Esophagus squamous epithelium (tissue), 5 donors: Measurements from ENCODE around the gene TSPAN14. TPM values are rescaled to one million over a fixed set of nuclear protein-coding genes. Genes with fewer than 3 reads are reported as not detected.
"Not testable (repeated sequence)": the region's sequence is repeated elsewhere in the genome, so short reads cannot be mapped to it uniquely, and the experiment has no call there.

Source experiments
- DNase-seq: peaks from one replicate; lab custom pipeline; 2025; lab: John Stamatoyannopoulos, UW
- H3K27ac ChIP-seq, 4 donors: fragments of 200-600 bp; sonication (generic); one replicate each; pipeline ENCODE4 v1.5.1; 2016 to 2019; ENCODE audit warnings: mild to moderate bottlenecking in 1 of 4
- H3K27me3 ChIP-seq, 4 donors: fragments of 200-600 bp; sonication (generic); 1 replicate in 3 of 4; 2 replicates in 1 of 4; pipeline versions ENCODE4 v1.5.1 to v1.6.0; 2017 to 2021; ENCODE audit warnings: antibody characterized with exemption in 1 of 4
- H3K36me3 ChIP-seq, 3 donors: fragments of 200-600 bp; sonication (generic); one replicate each; pipeline ENCODE4 v1.5.1; 2016 to 2019
- H3K4me1 ChIP-seq, 3 donors: fragments of 200-600 bp; sonication (generic); one replicate each; pipeline ENCODE4 v1.5.1; 2017 to 2019
- H3K4me3 ChIP-seq, 4 donors: fragments of 200-600 bp; sonication (generic); 1 replicate in 3 of 4; 2 replicates in 1 of 4; pipeline ENCODE4 v1.5.1; 2016 to 2019; ENCODE audit warnings: mild to moderate bottlenecking in 2 of 4, moderate library complexity in 1 of 4
- H3K9me3 ChIP-seq, 3 donors: fragments of 200-600 bp; sonication (generic); one replicate each; pipeline ENCODE4 v1.5.1; 2016 to 2019
- POLR2A ChIP-seq, 4 donors: fragments of 450-650 bp; IDR thresholded peaks; one replicate each; pipeline ENCODE4 v1.6.1; 2017; ENCODE audit warnings: antibody characterized with exemption in 4 of 4, mild to moderate bottlenecking in 4 of 4, moderate library complexity in 3 of 4
- WGBS, 2 donors: methylation state at CpG; one replicate each; pipeline ENCODE4 v1.1.5; 2018; 5-methylcytosine and 5-hydroxymethylcytosine counted together
- intact Hi-C: fragments of 100-400 bp; cut with DNase I; formaldehyde crosslinking; loops from one replicate; pipeline ENCODE4 v1.15.0; 2022
- total RNA-seq, 4 donors: library from RNA; depleted of rRNA; stranded (reverse); fragments of >200 nt; gene quantifications; one replicate each; pipeline ENCODE4 v1.1.0, GENCODE V29; 2016
- TF ChIP-seq, protein P1 (sequence below), 6 experiments: fragments of 450-650 bp in 4 of 6; fragments of 200-600 bp in 2 of 6; sonication (generic) in 2 of 6; IDR thresholded peaks; one replicate each; pipeline ENCODE4 v1.5.1; 2016 to 2019; ENCODE audit warnings: antibody characterized with exemption in 6 of 6, mild to moderate bottlenecking in 4 of 6, moderate library complexity in 4 of 6
- donor health status: DM: yes; HTN: yes; CAD: no.

The TSPAN14 gene
- total RNA-seq, 4 donors from 2014 or later, result 66.4 to 118 (median 89.8) TPM

DNA sequence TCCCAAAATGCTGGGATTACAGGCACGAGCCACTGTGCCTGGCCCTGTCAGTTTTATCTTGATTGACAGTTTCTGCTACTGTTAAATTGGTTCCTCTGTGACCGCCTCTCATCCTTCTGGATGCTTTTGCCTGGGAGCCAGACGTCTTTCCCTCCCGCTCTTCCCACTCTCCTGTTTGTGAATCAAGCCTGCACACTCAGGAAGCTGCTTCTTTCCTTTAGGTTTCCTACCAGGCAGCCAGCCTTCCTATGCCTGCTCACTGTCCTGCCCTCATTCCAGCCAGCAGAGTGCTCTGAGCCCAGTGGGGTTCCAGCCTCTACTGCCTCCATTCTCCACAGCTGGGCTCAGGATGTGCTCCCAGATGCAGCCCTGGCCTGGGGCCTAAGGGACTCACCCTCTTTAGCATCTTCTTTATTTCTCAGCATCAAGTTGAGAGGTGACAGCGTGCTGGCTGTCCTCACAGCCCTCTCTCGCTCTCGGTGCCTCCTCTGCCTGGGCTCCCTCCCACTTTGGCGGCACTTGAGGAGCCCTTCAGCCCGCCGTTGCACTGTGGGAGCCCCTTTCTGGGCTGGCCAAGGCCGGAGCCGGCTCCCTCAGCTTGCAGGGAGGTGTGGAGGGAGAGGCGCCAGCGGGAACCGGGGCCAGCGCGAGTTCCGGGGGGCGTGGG, 88.7 kb downstream of the TSPAN14 start:
- no peak for DNase-seq
- no peak overlapping the region for H3K27ac ChIP-seq
- H3K4me3 ChIP-seq, result no peak overlapping the region
- 85 to 88% methylated on average over 4 to 5 of the region's 19 CpGs for WGBS, 2 donors
- H3K36me3 ChIP-seq, result no peaks in the 10 kb centered on the region
- TF ChIP-seq POLR2A (IDR thresholded peaks at IDR 0.05), result no peak
- TF ChIP-seq, protein P1, sequence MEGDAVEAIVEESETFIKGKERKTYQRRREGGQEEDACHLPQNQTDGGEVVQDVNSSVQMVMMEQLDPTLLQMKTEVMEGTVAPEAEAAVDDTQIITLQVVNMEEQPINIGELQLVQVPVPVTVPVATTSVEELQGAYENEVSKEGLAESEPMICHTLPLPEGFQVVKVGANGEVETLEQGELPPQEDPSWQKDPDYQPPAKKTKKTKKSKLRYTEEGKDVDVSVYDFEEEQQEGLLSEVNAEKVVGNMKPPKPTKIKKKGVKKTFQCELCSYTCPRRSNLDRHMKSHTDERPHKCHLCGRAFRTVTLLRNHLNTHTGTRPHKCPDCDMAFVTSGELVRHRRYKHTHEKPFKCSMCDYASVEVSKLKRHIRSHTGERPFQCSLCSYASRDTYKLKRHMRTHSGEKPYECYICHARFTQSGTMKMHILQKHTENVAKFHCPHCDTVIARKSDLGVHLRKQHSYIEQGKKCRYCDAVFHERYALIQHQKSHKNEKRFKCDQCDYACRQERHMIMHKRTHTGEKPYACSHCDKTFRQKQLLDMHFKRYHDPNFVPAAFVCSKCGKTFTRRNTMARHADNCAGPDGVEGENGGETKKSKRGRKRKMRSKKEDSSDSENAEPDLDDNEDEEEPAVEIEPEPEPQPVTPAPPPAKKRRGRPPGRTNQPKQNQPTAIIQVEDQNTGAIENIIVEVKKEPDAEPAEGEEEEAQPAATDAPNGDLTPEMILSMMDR (IDR thresholded peaks at IDR 0.05), result no peak
- no peaks in the 10 kb centered on the region for H3K9me3 ChIP-seq
- peaks cover 0 to 30% (median 16%) of the 10 kb centered on the region in 3 donors for H3K4me1 ChIP-seq
- intact Hi-C loops, result no loop called here
- H3K27me3 ChIP-seq, result peaks cover 0 to 8% (median 0%) of the 10 kb centered on the region in 4 donors

DNA sequence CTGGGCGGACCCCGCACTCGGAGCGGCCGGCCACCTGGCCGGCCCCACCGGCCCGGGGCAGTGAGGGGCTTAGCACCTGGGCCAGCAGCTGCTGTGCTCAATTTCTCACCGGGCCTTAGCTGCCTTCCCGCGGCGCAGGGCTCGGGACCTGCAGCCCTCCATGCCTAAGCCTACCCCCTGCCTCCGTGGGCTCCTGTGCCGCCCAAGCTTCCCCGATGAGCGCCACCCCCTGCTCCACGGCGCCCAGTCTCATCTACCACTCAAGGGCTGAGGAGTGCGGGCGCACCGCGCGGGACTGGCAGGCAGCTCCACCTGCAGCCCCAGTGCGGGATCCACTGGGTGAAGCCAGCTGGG, 89.2 kb downstream of the TSPAN14 start:
- peaks cover 0 to 30% (median 16%) of the 10 kb centered on the region in 3 donors for H3K4me1 ChIP-seq
- DNase-seq, H3K4me3 ChIP-seq, H3K9me3 ChIP-seq, H3K36me3 ChIP-seq, H3K27me3 ChIP-seq, intact Hi-C loops, H3K27ac ChIP-seq: not testable (repeated sequence)
- WGBS, 2 donors, result 96 to 100% methylated on average over 2 to 5 of the region's 25 CpGs

DNA sequence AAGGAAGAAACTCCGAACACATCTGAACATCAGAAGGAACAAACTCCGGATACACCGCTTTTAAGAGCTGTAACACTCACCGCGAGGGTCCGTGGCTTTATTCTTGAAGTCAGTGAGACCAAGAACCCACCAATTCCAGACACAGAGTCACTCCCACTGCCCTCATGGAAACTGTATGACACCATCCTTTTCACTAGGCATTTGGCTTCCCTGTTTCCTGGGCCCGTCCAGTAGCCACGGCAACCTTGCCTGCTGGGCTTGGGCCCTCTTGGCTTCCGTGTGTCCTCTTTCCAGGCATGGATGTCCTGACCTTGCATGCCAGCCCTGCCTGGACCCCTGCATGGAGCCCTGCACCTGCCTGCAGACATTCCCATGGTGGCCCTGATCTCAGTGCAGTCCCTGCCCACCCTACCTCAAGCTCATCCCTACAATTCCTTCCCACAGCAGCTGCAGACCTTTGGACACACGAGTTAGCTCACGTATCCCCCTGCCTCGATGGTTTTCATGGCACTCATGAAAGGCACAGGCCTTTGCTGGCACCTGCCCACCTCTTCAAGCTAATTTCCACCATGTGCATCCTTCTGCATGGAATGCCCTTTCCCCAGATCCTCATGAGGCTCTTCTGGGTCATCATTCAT, 90.3 kb downstream of the TSPAN14 start:
- DNase-seq, result no peak
- 69 to 90% methylated on average over 9 to 12 of the region's 12 CpGs for WGBS, 2 donors
- H3K27me3 ChIP-seq, result peaks cover 0 to 10% (median 0%) of the 10 kb centered on the region in 4 donors
- no peaks in the 10 kb centered on the region for H3K36me3 ChIP-seq
- intact Hi-C loops, result no loop called here
- peaks cover 0 to 26% (median 13%) of the 10 kb centered on the region in 3 donors for H3K4me1 ChIP-seq
- no peak overlapping the region for H3K4me3 ChIP-seq
- TF ChIP-seq, protein P1 (IDR thresholded peaks at IDR 0.05), result no peak
- no peak for TF ChIP-seq POLR2A (IDR thresholded peaks at IDR 0.05)
- H3K9me3 ChIP-seq, result no peaks in the 10 kb centered on the region
- no peak overlapping the region for H3K27ac ChIP-seq

DNA sequence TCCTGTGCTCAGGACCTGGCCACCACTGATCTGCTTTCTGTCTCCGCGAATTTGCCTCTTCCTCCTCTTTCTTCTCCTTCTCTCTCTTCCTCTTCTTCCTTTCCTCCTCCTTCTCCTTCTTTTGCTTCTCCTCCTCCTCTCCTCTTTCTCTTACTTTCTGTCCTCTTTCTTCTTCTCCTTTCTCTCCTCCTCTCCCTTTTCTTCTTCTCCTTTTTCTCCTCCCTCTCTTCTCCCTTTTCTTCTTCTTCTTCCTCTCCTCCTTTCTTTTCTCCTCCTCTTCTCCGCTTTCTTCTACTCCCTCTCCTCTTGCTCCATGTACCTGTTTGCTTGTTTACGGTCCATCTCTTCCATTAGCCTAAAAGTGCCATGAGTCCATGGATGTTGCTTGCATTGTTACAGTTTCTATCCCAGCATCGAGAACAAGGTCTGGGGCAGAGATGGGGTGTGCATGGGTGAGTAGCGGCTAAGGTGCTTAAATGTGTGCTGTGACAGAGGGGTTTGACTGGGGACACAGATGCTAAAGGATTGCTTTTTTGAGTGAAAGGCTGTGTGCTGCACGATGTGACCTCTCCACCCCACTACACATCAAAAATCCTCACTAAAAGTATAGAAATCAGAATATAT, 91.3 kb downstream of the TSPAN14 start:
- peaks cover 0 to 10% (median 0%) of the 10 kb centered on the region in 4 donors for H3K27me3 ChIP-seq
- WGBS, 2 donors, result 91 to 95% methylated on average over 6 to 7 of the region's 7 CpGs
- no peak overlapping the region for H3K27ac ChIP-seq
- intact Hi-C loops, result no loop called here
- H3K4me3 ChIP-seq, result no peak overlapping the region
- TF ChIP-seq, protein P1 (IDR thresholded peaks at IDR 0.05), result no peak
- no peak for TF ChIP-seq POLR2A (IDR thresholded peaks at IDR 0.05)
- peaks cover 0 to 17% (median 3%) of the 10 kb centered on the region in 3 donors for H3K4me1 ChIP-seq
- H3K36me3 ChIP-seq, result no peaks in the 10 kb centered on the region
- H3K9me3 ChIP-seq, result no peaks in the 10 kb centered on the region
- DNase-seq, result no peak

DNA sequence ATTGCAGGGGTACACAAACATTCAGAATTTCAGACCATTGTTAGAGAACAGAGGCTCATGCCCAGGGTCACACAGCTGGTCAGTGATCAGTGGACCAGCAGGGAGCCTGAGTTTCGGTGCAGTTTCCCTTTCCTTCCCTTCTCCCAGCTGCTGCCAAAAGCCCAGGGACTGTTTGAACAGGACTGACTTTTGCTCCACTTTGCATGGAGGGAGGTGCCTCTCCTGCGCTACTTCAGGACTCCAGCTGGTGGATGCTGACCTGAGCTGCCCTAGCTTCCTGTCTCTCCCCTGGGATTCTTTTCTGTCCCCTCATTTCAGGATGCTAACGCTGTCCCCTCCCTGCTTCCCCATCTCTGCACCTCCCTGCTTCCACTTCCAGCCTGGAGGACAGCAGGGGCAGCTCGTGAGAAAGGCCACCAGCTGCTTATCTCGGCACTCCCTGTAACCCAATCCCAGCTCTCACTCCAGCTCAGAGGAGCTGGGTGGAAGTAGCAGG, 98.1 kb downstream of the TSPAN14 start:
- no peak for TF ChIP-seq POLR2A (IDR thresholded peaks at IDR 0.05)
- TF ChIP-seq, protein P1 (IDR thresholded peaks at IDR 0.05), result no peak
- no peak overlapping the region for H3K4me3 ChIP-seq
- H3K27me3 ChIP-seq, result peaks cover 0 to 8% (median 0%) of the 10 kb centered on the region in 4 donors
- no peak for DNase-seq
- 50 to 56% methylated on average over 4 to 5 of the region's 5 CpGs for WGBS, 2 donors
- no peak overlapping the region for H3K27ac ChIP-seq
- intact Hi-C loops, result no loop called here
- no peaks in the 10 kb centered on the region for H3K4me1 ChIP-seq
- H3K36me3 ChIP-seq, result no peaks in the 10 kb centered on the region
- no peaks in the 10 kb centered on the region for H3K9me3 ChIP-seq
